NCI-H2171 treated with DMSO at 0.1 percent for 48 hours (cell line): Measurements from ENCODE around the gene GCH1.
A peak's percentile ranks its signal among the peaks of the same experiment; 100 is the strongest.

ENCODE experiments used
- DNase-seq: peaks from one replicate; lab custom pipeline; 2025; lab: John Stamatoyannopoulos, UW

GCH1 gene

GRCh38 chr14:54866588-54866987 is 36.0 kb downstream of the GCH1 start:
- no peak for DNase-seq

DNA sequence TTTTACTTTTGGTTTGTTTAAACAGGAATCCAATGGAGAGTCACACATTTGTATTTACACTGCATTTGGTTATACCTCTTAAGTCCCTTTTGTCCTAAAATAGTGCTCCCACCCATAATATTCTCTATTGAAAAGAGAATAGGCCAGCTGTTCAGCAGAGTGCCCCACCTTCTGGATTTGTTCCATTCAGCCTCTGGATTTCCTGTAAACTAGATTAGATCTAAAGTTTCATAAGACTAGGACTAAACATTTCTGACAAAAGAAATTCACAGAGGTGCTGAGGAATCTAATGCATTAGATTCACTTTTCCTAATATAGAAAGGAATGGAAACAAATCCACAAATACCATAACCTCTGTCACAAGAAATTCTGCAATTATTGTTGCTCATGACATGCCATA is 38.1 kb downstream of the GCH1 start:
- DNase-seq, result no peak

DNA sequence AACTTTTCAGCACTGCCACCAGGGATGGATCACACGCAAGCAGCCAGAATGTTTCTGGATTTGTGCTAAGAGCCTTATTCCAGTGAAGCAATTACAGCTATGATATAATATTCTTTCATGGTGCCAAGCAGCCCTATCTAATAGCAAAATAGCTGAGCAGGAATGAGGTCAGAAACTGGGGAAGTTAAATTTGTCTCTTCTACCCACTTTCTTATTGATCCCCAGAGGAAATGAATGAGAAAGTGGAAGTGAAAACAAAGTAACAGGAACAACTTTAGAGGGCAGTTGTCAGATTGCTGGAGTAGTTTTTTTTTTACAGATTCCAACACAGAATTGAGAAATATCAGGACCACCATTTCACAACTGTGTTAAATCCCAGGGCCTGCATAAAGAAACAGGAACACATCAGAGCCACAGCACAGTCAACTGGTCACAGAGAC is 44.8 kb downstream of the GCH1 start:
- no peak for DNase-seq

DNA sequence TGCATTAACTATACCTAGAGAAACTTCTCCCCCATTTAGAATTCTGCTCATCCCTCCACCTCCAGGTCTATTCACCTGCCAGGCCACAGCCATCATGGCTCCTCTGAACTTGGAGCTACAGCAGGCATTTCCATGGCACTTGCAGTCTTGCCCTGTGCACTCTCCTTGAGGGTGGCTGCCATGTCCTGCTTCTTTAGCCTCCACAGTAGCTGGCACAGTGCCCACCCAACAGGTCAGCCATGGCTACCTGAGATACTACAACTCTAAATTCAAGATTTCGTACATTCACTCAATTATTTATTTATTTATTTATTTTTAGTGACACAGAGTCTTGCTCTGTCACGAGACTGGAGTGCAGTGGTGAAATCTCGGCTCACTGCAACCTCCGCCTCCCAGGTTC is 46.5 kb downstream of the GCH1 start:
- DNase-seq, result no peak

GRCh38 chr14:54854181-54854580 is 48.4 kb downstream of the GCH1 start:
- no peak for DNase-seq

- DNase-seq, result no peak
Measured at GRCh38 chr14:54853339-54853738, 49.3 kb downstream of the GCH1 start.

DNA sequence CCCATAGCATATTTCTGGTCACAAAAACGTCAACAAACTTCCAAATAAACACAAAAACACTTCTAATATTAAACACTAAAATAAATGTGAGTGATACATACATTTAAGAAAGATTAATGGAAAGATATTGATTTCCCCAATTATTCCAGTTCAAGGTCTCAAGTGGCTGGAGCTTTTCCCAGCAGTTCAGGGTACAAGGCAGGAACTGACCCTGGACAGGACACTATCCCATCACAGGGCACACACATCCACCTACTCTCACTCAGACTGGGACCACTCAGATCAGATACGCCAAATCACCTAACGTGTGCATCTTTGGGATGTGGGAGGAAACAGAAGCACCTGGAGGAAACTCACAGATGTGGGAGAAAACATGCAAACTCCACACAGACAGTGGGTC is 50.4 kb downstream of the GCH1 start:
- DNase-seq, result no peak

DNA sequence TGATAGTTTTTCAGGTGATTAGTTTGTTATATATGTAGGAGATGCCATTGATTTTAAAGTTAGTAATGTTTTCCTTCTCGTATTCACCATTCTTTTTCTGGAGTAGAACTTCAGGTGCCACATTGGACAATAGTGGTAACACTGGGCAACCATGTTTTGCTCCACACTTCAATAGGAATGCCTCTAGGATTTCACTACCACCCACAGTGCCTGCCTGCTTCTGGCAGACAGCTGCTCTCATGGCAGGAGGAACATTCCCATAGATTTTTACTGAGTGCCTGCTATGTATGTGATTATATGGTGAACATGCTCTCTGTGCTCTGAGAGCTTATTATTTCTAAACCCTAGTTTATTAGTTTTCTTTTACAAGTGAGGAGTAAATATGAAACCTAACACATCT is 53.7 kb downstream of the GCH1 start:
- no peak for DNase-seq

- DNase-seq, result no peak
Measured at GRCh38 chr14:54845641-54846040, 57.0 kb downstream of the GCH1 start.

- no peak for DNase-seq
Measured at GRCh38 chr14:54844479-54844878, 58.1 kb downstream of the GCH1 start.

DNA sequence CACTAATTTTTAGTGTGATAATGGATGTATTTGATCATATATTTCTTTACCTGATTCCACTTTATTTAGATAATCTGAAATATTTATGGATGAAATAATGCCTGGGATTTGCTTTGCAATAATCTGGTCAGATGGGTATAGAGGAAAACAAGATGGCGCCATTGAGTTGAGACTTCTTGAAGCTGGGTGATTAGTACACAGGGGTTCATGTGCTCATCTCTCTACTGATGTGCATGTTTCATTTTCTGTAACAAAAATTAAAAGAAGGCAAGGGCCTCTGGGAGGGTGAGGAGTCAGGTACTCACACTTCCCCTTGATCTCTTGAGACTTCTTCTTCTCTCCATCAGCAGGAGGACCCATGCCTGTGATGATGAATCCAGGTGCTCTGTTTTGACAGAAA is 61.8 kb downstream of the GCH1 start:
- no peak for DNase-seq

GRCh38 chr14:54840336-54840735 is 62.3 kb downstream of the GCH1 start:
- DNase-seq, result no peak

- DNase-seq, result no peak
Measured at GRCh38 chr14:54839701-54840119, 62.9 kb downstream of the GCH1 start.

DNA sequence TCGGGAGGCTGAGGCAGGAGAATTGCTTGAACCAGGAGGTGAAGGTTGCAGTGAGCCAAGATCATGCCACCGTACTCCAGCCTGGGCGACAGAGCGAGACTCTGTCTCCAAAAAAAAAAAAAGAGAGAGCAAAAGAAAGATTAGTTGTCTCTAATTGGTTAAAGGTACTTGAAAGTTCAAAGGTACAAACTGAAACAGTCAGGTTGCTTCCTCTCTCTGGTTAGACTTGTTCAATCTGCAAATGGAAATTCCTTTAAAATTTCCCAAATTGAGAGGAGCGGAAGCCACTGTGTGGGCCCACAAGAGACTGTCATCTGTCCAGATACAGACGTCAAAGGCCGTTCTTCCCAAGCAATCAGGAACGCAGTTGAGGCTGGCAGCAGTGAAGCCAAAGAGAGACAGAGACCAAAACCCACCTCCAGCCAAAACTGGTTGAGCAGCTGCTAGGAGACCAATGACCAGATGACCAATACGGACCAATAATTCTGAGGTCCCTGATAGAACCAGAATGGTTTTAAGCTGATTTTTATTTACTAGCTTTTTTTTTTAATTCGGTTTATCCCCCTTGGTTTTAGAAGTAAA is 63.6 kb downstream of the GCH1 start:
- no peak for DNase-seq

- no peak for DNase-seq
Measured at GRCh38 chr14:54837508-54838149, 65.0 kb downstream of the GCH1 start.

DNA sequence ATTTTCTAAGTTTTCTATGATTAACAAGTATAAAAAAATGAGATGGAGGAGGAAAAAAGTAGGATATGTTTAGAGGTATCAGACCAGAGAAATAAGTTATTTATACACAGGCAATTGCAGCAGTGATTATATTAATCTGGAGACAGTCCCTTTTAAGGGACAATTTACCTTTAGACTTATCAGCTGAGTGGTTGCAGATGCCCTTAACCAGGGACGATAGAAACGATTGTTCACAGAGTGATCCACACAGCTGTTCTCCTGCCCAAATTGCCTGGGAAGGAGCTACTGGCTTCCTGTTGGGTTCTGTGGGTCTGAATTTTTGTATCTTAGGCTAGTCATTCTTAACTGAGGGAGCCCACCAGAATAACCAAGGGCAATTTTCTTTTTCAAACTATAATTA is 66.4 kb downstream of the GCH1 start:
- DNase-seq, result no peak

DNA sequence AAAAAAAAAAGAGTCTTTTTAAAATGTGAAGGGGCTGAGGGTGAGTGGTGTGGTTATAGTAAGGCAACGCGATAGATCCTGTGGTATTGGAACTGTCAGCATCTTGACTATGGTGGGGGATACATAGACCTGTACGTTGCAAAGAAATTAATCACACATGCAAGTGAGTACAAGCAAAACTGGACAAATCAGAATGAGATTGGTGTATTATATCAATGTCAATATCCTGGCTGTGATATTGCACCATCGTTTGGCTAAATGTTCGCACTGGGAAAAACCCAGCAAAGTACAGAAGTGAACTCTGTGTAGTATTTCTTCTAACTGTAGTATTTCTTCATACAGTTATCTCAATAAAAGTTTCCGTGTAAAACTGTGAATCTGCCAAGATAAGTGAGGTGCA is 67.9 kb downstream of the GCH1 start:
- DNase-seq, result no peak

DNA sequence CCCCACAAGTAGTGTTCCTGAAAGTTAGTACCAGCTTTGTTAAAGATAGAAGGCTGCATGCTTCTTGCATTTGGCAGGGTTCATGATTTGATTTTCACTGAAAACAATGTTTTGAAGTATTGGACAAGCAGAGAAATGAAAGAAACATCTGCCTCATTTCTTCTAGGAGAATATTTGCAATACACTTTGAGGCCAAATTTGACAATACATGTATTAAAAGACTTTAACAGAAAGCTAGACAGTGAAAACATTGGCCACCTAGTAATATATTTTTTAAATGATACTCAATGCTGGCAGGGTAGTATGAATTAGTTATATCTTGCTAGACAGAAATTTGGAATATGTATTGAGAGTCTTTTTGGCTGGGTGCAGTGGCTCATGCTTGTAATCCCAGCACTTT is 68.5 kb downstream of the GCH1 start:
- no peak for DNase-seq

- DNase-seq, result no peak
Measured at GRCh38 chr14:54830650-54831049, 72.0 kb downstream of the GCH1 start.

- DNase-seq, result no peak
Measured at GRCh38 chr14:54829486-54830224, 73.0 kb downstream of the GCH1 start.

DNA sequence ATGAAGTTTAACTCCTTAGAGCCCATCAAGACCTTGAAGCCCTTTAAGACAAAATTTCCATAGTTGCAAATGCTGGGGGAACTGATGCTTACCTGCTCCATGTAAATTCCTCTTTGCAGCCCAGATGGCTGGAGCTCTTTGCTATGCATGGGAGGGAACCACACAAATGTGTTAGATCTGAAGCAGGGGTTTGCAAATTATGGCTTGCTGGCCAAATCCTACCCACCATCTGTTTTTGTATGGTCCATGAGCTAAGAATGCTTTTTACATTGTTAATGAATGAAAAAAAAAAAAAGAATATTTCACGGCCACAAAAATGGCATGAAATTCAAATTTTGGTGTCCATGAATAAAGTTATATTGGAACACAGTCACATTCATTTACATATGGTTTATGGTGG is 74.6 kb downstream of the GCH1 start:
- DNase-seq, result no peak

GRCh38 chr14:54823757-54824549 is 78.7 kb downstream of the GCH1 start:
- no peak for DNase-seq

- DNase-seq, result peak; percentile 6
Measured at GRCh38 chr14:54822685-54823084, 79.9 kb downstream of the GCH1 start.
